HT1080 (cell line): ENCODE data around the gene GFOD1. TPM values are rescaled to one million over a fixed set of nuclear protein-coding genes. Genes with fewer than 3 reads are reported as not detected.

Experiments
- DNase-seq: peaks from one replicate; pipeline ENCODE4 v3.0.0-alpha.2; 2015; ENCODE audit warnings: low read depth
- total RNA-seq: library from RNA; depleted of rRNA; stranded (reverse); fragments of >200 nt; shearing (Covaris generic); gene quantifications from 2 replicates; pipeline ENCODE4 v1.2.3, GENCODE V29; 2014

Gene GFOD1
- total RNA-seq, 1 experiment from 2014 or later = 6.6 TPM

DNA sequence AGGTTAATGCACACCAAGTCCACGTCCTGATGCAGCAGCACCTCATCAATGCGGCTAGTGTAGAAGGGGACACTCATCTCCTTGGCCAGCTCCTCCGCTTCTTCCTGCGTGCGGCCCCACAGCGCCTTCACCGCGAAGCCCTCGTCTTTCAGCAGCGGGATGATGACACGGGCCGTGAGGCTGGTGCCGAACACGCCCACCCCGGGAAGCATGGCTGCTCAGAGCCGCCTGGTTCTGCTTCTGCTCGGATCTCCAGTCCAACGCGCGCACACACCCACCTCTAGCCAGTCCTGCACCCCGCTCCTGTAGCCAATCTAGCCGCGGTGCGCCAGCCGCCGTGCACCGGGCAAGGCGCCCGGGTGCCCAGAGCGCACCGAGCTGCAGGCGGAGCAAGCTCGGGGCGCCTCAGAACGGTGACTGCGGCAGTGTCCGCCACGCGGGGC is 700 bp downstream of the GFOD1 start:
- peak; percentile 55 for DNase-seq

DNA sequence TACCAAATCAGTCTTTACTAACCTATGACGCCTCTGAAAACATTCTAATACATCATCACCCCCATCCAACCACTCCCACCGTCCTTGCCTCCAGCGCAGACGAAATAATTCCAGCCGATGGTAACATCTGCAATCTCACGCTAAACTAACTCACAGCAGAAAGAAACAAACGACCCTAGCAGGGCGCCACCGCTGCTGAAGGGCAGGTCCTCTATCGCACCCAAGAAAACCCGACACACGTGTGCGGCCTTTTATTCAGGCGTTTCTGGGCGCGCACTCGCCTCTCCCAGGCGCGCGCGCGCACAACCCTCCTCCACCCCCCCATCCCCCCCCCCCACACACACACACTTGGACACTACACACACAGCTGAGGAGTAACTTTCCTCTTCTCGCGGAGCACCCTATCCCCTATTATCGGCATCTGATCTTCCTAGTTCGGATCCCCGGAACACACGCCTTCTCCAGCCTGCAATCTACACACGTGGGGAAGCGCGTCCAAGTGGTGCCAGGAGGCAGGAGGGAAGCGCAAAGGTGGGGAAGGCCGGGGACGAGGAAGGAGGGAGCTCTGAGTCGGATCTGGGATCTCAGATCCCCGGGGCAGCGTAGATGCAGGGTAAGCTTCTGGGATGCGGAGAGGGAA is 1.4 kb downstream of the GFOD1 start:
- peak; percentile 29 for DNase-seq

DNA sequence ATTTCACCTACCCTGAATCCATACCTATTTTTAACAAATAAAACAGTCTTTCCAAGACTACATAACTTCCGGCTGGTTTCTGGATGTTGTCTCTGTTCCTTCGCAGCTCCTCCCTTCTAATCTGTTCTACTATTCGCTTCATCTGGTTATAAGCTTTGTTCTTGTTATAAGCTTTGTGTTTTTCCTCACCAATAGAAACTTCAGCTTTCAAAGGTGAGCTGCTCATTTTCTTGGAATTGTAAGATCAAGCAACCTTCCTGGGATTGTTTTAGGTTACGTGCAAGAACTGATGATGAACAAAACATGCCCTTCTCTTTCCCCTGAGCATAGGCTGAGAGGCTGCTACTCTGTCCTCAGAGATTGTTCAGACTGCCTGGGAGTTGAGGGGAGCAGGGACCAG is 2.1 kb downstream of the GFOD1 start:
- DNase-seq = no peak

- DNase-seq = no peak
Measured at GRCh38 chr6:13484827-13485226, 2.6 kb downstream of the GFOD1 start.

DNA sequence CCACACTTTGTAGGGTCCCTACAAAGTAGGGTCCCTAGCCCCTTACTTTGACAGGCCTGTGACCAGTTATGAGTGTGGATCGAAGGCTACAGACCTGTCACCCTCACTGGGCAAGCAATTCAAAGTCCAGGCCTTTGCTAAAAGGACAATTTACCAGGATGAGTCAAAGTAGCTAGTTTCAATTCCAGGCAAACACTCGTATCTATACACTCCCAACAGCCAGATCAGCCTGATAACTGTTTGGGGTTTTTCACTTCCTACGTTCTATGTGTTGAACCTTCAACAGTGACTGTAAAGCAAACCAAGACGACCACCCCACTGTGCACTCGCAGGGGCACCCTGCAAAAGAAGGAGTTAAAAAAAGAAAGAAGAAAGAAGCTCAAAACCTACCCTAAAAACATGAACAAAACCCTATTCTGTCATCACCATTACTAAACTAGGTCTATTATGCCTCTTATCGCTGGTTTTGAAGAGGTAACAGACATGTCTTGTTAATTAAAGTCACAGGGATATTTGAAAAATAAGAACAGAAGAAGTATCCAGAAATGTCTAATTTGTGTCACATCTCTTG is 3.2 kb downstream of the GFOD1 start:
- no peak for DNase-seq

- no peak for DNase-seq
Measured at GRCh38 chr6:13480631-13481501, 6.5 kb downstream of the GFOD1 start.

GRCh38 chr6:13479971-13480434 is 7.4 kb downstream of the GFOD1 start:
- DNase-seq = no peak

DNA sequence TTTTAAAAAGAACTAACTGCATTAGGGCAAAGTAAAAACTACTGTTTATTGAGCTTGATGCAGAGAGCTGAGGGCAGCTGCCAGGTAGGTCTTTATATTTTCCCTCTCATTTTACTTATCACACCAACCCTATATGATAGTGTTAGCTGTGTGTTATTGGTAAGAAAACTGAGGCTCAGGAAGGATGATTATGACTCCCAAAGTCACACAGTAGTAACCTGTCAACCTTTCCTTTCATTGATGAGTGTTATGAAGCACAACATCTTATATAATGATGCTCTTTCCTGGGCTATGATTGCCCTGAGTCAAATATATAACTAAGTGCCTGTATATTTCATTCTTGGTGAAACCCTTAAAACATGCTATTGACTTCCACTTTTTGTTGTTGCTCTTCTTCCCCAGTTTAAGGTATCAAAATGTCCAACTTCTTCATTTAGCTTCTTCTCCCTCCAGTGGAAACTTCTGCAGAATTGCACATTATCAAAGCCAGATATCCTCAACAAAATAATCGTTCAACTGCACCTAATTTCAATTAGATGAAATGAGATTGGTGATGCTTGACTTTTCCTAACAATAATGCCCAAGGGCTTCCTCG is 8.1 kb downstream of the GFOD1 start:
- no peak for DNase-seq

GRCh38 chr6:13478525-13478966 is 8.9 kb downstream of the GFOD1 start:
- DNase-seq = no peak

DNA sequence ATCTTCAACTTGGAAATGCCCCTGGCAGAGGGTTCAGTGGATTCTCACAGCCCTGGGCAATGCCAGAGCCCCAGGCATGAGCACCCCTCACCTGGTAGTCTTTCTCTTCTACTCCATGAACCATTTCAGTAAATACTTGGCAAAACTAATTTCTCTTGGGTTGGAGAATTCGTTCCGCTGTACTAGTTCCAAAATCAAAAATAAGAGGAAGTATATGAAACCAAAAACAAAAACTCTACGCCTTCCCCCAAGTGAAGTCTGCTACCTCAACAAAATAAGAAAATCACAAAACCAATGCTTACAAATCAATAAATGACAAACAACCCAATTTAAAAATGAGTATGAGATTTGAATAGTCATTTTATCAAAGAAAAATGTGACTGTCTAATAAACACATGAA is 12.6 kb downstream of the GFOD1 start:
- DNase-seq = no peak

DNA sequence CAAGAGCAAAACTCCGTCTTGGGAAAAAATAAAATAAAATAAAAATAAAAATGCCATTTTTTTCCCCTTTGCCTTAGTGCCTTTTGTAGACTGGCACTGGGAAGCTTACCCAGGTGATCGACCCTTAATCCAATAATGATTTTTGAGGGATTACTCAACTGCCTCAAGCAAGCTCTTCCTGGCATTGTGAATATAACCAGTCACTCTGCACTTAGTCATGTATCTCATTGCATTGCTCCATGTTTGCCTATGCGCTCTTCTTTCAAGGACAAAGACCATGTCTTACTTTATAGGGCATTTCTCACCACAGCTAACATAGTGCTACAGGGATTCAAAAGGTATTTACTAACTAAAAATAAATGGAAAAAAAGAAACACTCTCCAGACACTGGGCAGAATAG is 13.0 kb downstream of the GFOD1 start:
- no peak for DNase-seq

- DNase-seq = no peak
Measured at GRCh38 chr6:13473768-13474165, 13.6 kb downstream of the GFOD1 start.

- DNase-seq = no peak
Measured at GRCh38 chr6:13472976-13473767, 14.2 kb downstream of the GFOD1 start.

DNA sequence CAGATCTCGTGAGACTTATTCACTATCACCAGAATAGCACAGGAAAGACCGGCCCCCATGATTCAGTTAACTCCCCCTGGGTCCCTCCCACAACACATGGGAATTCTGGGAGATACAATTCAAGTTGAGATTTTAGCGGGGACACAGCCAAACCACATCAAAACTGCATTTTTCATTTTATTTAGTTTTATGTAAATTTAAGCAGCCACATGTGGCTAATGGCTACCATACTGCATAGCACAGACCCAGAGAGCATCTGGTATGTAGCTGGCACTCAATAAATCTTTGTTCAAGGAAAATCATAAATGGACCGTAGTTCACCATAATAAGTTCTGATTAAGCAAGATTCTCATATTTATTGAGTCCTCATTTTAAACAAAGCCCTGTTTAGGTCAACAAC is 15.3 kb downstream of the GFOD1 start:
- DNase-seq = no peak

DNA sequence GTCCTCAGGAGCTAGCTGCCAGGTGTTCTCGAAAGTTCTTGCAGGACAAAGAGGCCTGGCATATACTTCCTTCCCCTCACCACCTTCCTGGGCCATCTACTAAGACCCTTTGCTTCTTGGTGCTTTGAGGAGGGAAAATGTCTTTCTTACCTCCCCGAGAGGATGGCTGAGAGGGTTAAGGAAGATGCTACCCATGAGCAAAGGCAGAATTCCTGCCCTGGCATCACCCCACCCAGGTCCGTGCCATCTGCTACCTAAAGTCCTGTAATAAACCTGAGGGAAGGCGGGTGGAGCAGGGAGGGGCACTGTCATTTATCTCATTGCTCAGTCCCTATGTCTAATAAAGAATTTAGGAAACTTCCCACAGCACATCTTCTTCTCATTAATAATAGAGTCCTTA is 16.2 kb downstream of the GFOD1 start:
- no peak for DNase-seq

DNA sequence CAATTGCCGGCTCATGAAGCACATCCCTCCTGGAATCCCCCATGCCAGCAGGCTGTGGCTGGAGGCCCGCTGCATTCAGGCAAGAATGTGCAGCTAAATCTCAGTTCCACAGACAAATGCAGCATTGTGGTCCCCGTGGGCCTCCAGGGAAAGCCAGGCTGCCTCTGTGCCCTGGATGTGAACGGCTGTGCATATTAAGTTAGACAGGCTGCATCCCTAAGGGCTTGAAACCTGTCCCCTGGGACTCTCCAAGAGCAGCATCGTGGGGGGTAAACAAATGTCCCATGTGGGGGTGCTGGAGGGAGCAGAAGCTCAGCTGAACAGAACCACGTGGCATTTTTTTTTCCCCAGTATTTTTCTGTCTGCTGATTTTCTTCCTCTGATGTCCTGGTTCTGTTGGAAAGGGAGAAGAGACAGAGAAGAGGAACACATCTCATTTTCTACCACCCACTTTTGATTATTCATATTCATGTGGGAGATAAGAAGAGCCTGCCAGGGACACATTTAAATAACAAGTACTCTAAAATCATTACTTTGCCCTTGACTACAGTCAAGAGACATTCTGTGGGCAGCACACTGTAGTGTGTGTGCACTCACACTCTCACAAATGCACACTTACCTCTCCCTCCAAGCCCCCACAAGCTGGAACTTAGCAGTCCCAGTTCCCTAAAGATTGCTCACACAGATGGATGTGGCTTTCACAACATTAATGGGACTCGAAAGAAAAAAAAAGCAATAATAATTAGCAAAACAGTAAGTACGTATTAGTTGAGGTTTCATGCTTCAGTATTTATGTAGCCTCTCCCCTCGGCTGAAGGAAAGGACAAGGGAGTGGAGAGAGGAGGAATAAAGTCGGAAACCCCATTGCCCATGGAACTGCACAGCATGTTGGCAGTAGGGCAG is 16.9 kb downstream of the GFOD1 start:
- no peak for DNase-seq

GRCh38 chr6:13469693-13470092 is 17.7 kb downstream of the GFOD1 start:
- no peak for DNase-seq

GRCh38 chr6:13468839-13469238 is 18.6 kb downstream of the GFOD1 start:
- no peak for DNase-seq

GRCh38 chr6:13467216-13467600 is 20.2 kb downstream of the GFOD1 start:
- DNase-seq = no peak
